ENCODE measurements around the gene POMT1.

The POMT1 gene

GRCh38 chr9:131465401-131465800 is 37.3 kb upstream of the POMT1 start:
- Histone ChIP-seq H2AFZ (ENCODE audit: low read length) (no peak overlapping the region), H3K4me3 (ENCODE audit: low read length) (no peak overlapping the region), H3K79me2 (ENCODE audit: low read length) (peaks cover 87% of the 10 kb centered on the region), H3F3A (ENCODE audit: insufficient read depth, low read length) (no peaks in the 10 kb centered on the region), H3K9me2 (replicated peaks; ENCODE audit: insufficient read depth, low read length) (no peaks in the 10 kb centered on the region), H3K27ac (ENCODE audit: low read length) (no peak overlapping the region), H3K9ac (ENCODE audit: low read length) (no peak overlapping the region), H3K27me3 (replicated peaks; ENCODE audit: insufficient read depth, low read length) (no peaks in the 10 kb centered on the region), H3K9me3 (replicated peaks; ENCODE audit: insufficient read depth, low read length) (no peaks in the 10 kb centered on the region), H3K4me1 (ENCODE audit: low read length) (no peaks in the 10 kb centered on the region), H4K20me1 (ENCODE audit: insufficient read depth, low read length) (peaks cover 5% of the 10 kb centered on the region; the same call in 1 of the 2 replicates), H3K4me2 (ENCODE audit: low read depth, low read length) (no peak overlapping the region), H3K36me3 (replicated peaks; ENCODE audit: insufficient read depth, low read length) (peaks cover 21% of the 10 kb centered on the region)
- no peak for TF ChIP-seq EZH2phosphoT487 (IDR thresholded peaks at IDR 0.05; ENCODE audit: low read length)
- no peak for TF ChIP-seq EZH2 (optimal IDR thresholded peaks at IDR 0.05; ENCODE audit: low read depth, low read length)
- no peak for TF ChIP-seq CTCF (IDR thresholded peaks at IDR 0.05; ENCODE audit: low read length)
- DNase-seq = no peak

DNA sequence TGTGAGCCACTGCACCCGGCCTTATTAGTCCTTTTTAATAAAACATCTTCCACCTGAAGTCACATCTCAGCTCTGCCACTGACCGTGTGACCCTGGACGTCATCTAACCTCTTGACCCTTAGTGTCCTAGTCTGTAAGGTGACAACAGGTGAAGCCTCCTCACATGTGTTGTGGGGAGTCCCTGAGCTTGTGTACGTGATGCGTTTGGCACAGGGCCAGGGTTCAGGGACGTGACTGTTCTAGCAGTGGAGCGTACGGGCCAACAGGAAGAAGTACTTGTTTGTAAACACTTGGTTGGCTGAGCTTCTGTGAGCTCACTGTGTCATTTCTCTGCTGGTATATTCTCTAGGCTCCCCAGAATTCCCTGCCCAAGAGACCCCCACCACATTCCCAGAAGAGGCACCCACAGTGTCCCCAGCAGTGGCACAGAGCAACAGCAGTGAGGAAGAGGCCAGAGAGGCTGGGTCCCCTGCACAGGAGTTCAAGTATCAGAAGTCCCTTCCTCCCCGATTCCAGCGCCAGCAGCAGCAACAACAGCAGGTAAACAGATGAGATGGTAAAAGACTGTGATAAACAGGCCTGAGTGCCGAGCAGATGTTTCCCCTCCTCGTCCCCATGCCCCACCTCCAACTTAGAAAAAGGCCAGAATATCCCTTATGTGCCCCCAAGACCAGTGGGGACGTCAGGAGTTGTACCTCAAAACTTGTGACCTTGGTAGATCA is 35.3 kb upstream of the POMT1 start:
- no peaks in the 10 kb centered on the region for H3K4me1 ChIP-seq (ENCODE audit: low read length)

DNA sequence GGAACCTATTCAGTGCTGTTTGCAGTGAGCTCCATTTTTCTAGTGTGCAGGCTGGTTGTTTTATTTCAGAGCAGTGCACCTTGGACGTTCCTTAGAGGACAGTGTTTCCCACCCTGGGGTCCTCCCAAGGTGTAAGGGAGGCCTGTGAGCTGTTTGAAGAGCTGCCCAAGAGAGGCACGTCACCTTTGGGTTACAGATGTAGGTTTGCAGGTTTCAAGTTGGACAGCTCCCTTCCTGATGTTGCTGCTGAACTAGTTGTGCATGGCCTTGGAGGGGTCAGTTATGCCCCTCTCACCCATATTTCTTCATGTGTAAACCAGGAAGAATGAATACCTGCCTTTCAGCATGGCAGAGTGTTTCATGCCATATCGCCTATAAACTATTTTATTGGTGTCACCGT is 34.7 kb upstream of the POMT1 start:
- Histone ChIP-seq H3K4me3 (ENCODE audit: low read length) (no peak overlapping the region), H4K20me1 (ENCODE audit: insufficient read depth, low read length) (peaks cover 5% of the 10 kb centered on the region), H3K79me2 (ENCODE audit: low read length) (peaks cover 87% of the 10 kb centered on the region), H2AFZ (ENCODE audit: low read length) (no peak overlapping the region), H3K9me3 (replicated peaks; ENCODE audit: insufficient read depth, low read length) (no peaks in the 10 kb centered on the region), H3K4me2 (ENCODE audit: low read depth, low read length) (no peak overlapping the region), H3K9ac (ENCODE audit: low read length) (no peak overlapping the region), H3F3A (ENCODE audit: insufficient read depth, low read length) (no peaks in the 10 kb centered on the region), H3K27ac (ENCODE audit: low read length) (no peak overlapping the region), H3K36me3 (replicated peaks; ENCODE audit: insufficient read depth, low read length) (peaks cover 17% of the 10 kb centered on the region), H3K4me1 (ENCODE audit: low read length) (no peaks in the 10 kb centered on the region), H3K9me2 (replicated peaks; ENCODE audit: insufficient read depth, low read length) (no peaks in the 10 kb centered on the region), H3K27me3 (replicated peaks; ENCODE audit: insufficient read depth, low read length) (no peaks in the 10 kb centered on the region)
- no peak for DNase-seq
- TF ChIP-seq CTCF (IDR thresholded peaks at IDR 0.05; ENCODE audit: low read length) = no peak
- no peak for TF ChIP-seq EZH2phosphoT487 (IDR thresholded peaks at IDR 0.05; ENCODE audit: low read length)
- no peak for TF ChIP-seq EZH2 (optimal IDR thresholded peaks at IDR 0.05; ENCODE audit: low read depth, low read length)

More for the DNA sequence above, 35.3 kb upstream of the POMT1 start:
- H3K27me3 ChIP-seq (replicated peaks; ENCODE audit: insufficient read depth, low read length) = no peaks in the 10 kb centered on the region
- TF ChIP-seq EZH2phosphoT487 (IDR thresholded peaks at IDR 0.05; ENCODE audit: low read length) (no peak), CTCF (IDR thresholded peaks at IDR 0.05; ENCODE audit: low read length) (no peak), EZH2 (optimal IDR thresholded peaks at IDR 0.05; ENCODE audit: low read depth, low read length) (no peak)
- no peak overlapping the region for H3K27ac ChIP-seq (ENCODE audit: low read length)
- peaks cover 5% of the 10 kb centered on the region; the same call in 1 of the 2 replicates for H4K20me1 ChIP-seq (ENCODE audit: insufficient read depth, low read length)
- H3K9me3 ChIP-seq (replicated peaks; ENCODE audit: insufficient read depth, low read length) = no peaks in the 10 kb centered on the region
- no peak overlapping the region for H3K9ac ChIP-seq (ENCODE audit: low read length)
- H3K36me3 ChIP-seq (replicated peaks; ENCODE audit: insufficient read depth, low read length) = peaks cover 17% of the 10 kb centered on the region
- H2AFZ ChIP-seq (ENCODE audit: low read length) = no peak overlapping the region
- no peak overlapping the region for H3K4me3 ChIP-seq (ENCODE audit: low read length)
- H3K79me2 ChIP-seq (ENCODE audit: low read length) = peaks cover 85% of the 10 kb centered on the region
- H3K4me2 ChIP-seq (ENCODE audit: low read depth, low read length) = no peak overlapping the region
- no peaks in the 10 kb centered on the region for H3F3A ChIP-seq (ENCODE audit: insufficient read depth, low read length)
- no peak for DNase-seq
- no peaks in the 10 kb centered on the region for H3K9me2 ChIP-seq (replicated peaks; ENCODE audit: insufficient read depth, low read length)
